Effector memory CD8-positive, alpha-beta T cell (primary cell): ENCODE measurements around the gene KLF6.

Experiments used
- ATAC-seq: fragments of 150-1000 bp; cut with Tn5 transposase; replicated peaks from 2 replicates; pipeline ENCODE4 v1.10.0; 2021; ENCODE audit warnings: mild to moderate bottlenecking, moderate library complexity
- DNase-seq, 3 experiments: peaks; one replicate each; pipeline ENCODE4 v3.0.0; 2021
- H3K27ac Mint-ChIP-seq, 2 donors: one replicate each; pipeline ENCODE4 v1.8.0; 2022; ENCODE audit warnings: mild to moderate bottlenecking in 2 of 2, mixed read lengths in 2 of 2, moderate library complexity in 2 of 2
- H3K27me3 Mint-ChIP-seq, 2 donors: one replicate each; pipeline ENCODE4 v1.8.0; 2022; ENCODE audit warnings: mixed read lengths in 2 of 2
- H3K36me3 Mint-ChIP-seq: one replicate; pipeline ENCODE4 v1.8.0; 2022; ENCODE audit warnings: mild to moderate bottlenecking, moderate library complexity, mixed read lengths; ENCODE audit not compliant: insufficient read depth
- H3K4me1 Mint-ChIP-seq, 2 donors: one replicate each; pipeline ENCODE4 v1.8.0; 2022; ENCODE audit warnings: low read depth in 2 of 2, mixed read lengths in 2 of 2
- H3K4me3 Mint-ChIP-seq, 2 donors: one replicate each; pipeline ENCODE4 v1.8.0; 2022; ENCODE audit warnings: mild to moderate bottlenecking in 2 of 2, mixed read lengths in 2 of 2, moderate library complexity in 2 of 2
- H3K9me3 Mint-ChIP-seq, 2 donors: one replicate each; pipeline ENCODE4 v1.8.0; 2022; ENCODE audit warnings: mixed read lengths in 2 of 2
- total RNA-seq, 9 experiments: gene quantifications; one replicate each; lab custom pipeline; 2026; lab: John Stamatoyannopoulos, UW

Gene KLF6
- total RNA-seq: 276 to 2,636 (median 664) reads per million in 9 experiments

DNA sequence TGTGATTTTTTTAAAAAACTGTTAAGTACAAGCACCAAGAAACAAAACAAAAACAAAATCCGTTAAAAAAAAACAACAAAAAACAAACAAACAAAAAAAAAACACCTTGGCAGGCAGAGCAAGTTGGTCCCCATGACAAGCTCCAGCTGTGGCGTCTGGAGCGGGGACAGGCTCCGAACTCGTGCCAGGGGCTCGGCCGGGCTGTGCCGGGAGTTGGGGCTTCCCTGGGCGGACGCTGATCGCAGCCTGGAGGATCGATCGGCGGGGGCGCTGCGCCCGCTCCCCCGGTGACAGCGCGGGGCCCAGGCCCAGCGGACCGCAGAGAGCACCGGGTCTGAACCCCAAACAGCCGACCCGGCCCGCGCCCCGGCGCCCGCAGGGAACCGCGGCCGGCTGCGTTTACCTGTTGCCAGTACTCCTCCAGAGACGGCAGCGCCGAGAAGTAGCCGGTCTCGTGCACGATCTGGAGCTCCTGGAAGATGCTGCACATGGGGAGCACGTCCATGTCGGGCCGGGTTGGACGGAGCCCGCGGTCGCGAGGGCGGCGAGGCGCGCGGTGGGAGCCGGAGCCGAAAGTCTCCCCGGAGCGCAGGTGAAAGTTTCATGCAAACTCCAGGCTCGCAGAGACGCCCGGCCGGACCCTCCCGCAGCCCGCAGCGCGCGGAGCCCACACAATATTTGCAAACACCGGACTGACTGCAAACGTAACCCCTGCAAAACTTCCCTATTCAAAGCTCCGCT, at the start of gene KLF6:
Gene KLF6, minus strand, starts transcription at position 700 of the 741 bp plus-strand sequence. Its CDS starts 195 bp downstream, at position 505.
- Mint-ChIP-seq H3K27me3 (peaks cover 0 to 9% of the 10 kb centered on the region in 2 donors), H3K4me3 (peak within 1 kb of the TSS; percentile 98 to 100), H3K9me3 (no peaks in the 10 kb centered on the region), H3K4me1 (peaks cover 54 to 55% of the 10 kb centered on the region in 2 donors), H3K27ac (peak within 1 kb of the TSS; percentile 100), H3K36me3 (peaks cover 86% of the 10 kb centered on the region)
- DNase-seq (no peak), ATAC-seq (no peak)

DNA sequence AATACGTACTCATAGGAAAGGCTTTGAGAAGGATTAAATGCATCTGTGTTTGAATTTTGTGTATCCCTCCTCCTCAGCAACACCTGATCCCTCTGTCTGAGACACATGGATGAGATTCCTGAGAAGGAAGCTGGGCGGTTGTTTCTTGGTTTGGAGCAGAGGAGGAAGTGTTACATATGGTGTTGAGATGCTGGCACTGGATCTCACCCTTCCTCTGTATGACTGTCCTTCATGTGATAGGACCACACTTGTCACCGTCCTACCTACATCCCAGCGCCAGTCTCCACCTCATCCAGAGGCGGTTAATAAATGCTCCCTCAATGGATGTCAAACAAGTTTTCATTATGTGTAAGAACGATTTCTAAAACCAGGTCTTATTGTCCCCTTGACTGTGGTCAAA, 49.4 kb upstream of the KLF6 start:
- DNase-seq (no peak), ATAC-seq (no peak)
- Mint-ChIP-seq H3K36me3 (no peaks in the 10 kb centered on the region), H3K4me3 (no peak overlapping the region), H3K27me3 (no peaks in the 10 kb centered on the region), H3K27ac (no peak overlapping the region), H3K4me1 (peaks cover 21 to 22% of the 10 kb centered on the region in 2 donors), H3K9me3 (no peaks in the 10 kb centered on the region)

DNA sequence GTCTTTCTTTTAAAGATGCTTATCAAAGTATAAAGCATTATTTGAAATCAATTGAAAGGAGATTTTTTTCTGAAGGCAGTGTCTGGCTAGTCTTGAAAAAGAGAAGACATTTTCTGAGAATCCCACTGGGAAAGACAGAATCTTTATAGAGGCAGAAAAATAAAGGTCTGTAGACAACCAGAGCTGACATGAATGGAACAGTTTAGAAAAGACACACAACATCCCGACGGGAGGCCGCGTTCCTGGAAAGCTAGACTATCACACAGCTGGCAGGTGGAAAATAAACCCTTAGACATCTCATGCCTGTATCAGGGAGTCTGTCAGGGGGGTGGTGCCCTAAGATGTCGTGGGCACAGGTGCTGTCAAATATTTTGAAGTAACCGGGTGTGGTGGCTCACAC, 48.0 kb upstream of the KLF6 start:
- Mint-ChIP-seq H3K4me1 (peaks cover 31 to 35% of the 10 kb centered on the region in 2 donors), H3K27me3 (no peaks in the 10 kb centered on the region), H3K4me3 (no peak overlapping the region), H3K27ac (no peak overlapping the region), H3K9me3 (no peaks in the 10 kb centered on the region), H3K36me3 (peaks cover 4% of the 10 kb centered on the region)
- ATAC-seq: no peak
- no peak for DNase-seq

DNA sequence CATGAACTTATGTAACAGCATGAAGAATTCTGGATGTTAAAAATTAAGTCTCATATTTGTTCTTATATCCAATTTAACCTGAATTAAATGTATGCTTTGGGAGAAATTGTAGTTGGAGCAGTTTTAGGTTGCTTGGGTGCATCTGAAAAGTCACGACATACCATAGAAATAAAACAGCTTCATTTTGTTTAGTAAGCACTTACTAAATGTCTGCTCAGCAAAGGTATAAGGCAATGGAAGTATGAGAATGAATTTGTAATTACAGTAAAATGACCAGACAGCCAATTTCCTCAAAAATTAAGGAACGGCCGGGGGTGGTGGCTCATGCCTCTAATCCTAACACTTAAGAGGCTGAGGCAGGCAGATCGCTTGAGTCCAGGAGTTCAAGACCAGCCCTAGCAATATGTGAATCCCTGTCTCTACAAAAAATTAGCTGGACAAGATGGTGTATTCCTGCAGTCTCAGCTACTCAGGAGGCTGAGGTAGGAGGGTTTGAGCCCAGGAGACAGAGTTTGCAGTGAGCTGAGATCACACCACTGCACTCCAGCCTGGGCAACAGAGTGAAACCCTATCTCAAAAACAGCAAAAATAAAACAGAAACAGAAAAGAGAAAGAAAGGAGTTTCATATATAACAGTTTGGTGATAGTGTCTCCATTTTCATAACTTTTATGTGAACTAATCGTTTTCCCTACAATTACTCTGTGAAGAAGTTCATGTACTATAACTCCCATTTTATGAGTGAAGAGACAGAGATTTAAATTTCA, 47.2 kb upstream of the KLF6 start:
- ATAC-seq (no peak), DNase-seq (no peak)
- Mint-ChIP-seq H3K36me3 (peaks cover 4% of the 10 kb centered on the region), H3K27me3 (no peaks in the 10 kb centered on the region), H3K9me3 (no peaks in the 10 kb centered on the region), H3K4me1 (peaks cover 30 to 38% of the 10 kb centered on the region in 2 donors), H3K4me3 (no peak overlapping the region), H3K27ac (peak overlapping the region in 1 of 2 donors; percentile 49)

DNA sequence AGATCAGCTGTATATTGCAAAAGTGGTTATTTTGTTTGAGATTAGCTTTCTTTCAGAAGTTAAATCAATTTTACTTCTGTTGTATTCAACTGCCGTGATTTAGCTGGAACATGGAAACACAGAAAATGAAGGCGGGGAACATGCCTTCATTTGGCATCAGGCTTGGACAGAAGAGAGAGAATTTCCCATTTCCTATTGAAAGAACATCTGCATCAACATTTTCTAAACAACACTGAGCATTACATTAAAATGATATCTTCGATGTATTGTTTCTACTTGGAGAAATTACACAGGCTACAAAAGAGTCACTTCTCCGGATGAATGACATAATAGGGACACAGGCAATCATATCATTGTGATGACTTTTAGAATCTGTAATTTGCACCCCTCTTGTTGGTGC, 46.6 kb upstream of the KLF6 start:
- DNase-seq (no peak), ATAC-seq (no peak)
- Mint-ChIP-seq H3K36me3 (peaks cover 4% of the 10 kb centered on the region), H3K27me3 (no peaks in the 10 kb centered on the region), H3K4me1 (peaks cover 30 to 36% of the 10 kb centered on the region in 2 donors), H3K9me3 (no peaks in the 10 kb centered on the region), H3K27ac (peak overlapping the region in 1 of 2 donors; percentile 49), H3K4me3 (no peak overlapping the region)

DNA sequence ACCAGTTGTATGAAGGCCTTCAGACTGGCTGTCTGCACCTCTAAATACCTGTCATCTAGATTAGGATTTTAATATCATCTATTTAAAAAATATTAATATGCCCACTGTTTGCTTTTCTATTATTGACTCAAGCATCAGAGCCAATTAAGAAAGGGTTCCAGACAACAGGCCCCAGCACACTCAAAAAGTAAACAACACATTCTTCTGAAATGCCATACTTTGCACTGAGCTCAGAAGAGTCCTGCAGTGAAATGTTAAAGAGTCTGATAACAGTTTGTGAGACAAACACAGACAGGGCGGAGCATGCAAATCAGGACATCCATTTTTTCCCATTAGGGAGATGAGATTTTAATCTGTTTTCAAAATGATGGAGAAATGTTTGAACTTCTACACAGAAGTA, 45.9 kb upstream of the KLF6 start:
- peaks cover 25 to 29% of the 10 kb centered on the region in 2 donors for H3K4me1 Mint-ChIP-seq

DNA sequence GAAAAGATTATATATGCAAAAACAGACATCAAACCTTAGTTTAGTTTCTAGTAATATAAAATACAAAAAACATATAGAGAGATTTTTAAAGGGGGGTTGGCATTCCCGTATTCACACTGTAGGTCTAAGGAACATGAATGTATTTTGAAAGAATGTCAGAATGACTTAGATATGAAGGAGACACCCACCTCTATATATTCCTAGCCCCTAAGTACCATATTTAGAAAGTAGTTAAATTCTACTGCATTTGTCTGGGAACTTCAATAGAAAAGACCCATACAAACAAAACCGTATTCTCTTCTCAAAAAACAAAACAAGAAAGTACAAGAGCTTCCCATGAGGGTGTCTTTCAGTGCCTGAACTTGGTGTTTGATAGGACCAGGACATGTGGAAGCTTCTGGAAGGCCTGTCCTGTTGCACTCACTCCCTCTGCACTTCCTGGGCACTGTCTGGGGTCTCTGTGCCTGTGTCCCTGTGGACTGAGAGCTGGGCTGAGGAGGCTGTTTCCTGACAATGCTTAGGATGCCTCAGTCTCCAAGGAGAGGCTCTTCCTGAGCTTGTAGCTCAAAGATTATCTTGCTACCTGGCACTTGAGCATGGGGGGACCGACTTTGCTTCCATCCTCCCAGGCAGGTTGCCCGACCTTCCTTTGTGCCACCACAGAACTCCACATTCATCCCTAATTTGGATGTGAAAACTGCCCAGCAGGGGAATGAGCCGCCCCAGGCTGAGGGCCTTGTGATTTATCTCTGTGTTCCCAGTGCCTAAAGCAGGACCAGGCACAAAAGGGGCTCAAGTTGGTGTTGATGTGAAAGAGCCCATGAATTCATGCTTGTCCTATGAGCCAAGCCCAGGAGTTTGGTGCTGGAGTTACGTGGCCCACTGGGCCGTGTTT, 44.4 kb upstream of the KLF6 start:
- H3K27ac Mint-ChIP-seq: peak overlapping the region; percentile 88 to 99
- no peaks in the 10 kb centered on the region for H3K9me3 Mint-ChIP-seq
- peak overlapping the region; percentile 75 to 76 for H3K4me3 Mint-ChIP-seq
- peaks cover 21 to 24% of the 10 kb centered on the region in 2 donors for H3K4me1 Mint-ChIP-seq
- ATAC-seq (peak; percentile 37), DNase-seq (no peak)
- peaks cover 4% of the 10 kb centered on the region for H3K36me3 Mint-ChIP-seq
- H3K27me3 Mint-ChIP-seq: no peaks in the 10 kb centered on the region

More for the DNA sequence above, 45.9 kb upstream of the KLF6 start:
- ATAC-seq: no peak
- no peaks in the 10 kb centered on the region for H3K27me3 Mint-ChIP-seq
- H3K27ac Mint-ChIP-seq: peak overlapping the region; percentile 88 to 99
- H3K36me3 Mint-ChIP-seq: peaks cover 4% of the 10 kb centered on the region
- H3K4me3 Mint-ChIP-seq: no peak overlapping the region
- no peaks in the 10 kb centered on the region for H3K9me3 Mint-ChIP-seq
- no peak for DNase-seq

DNA sequence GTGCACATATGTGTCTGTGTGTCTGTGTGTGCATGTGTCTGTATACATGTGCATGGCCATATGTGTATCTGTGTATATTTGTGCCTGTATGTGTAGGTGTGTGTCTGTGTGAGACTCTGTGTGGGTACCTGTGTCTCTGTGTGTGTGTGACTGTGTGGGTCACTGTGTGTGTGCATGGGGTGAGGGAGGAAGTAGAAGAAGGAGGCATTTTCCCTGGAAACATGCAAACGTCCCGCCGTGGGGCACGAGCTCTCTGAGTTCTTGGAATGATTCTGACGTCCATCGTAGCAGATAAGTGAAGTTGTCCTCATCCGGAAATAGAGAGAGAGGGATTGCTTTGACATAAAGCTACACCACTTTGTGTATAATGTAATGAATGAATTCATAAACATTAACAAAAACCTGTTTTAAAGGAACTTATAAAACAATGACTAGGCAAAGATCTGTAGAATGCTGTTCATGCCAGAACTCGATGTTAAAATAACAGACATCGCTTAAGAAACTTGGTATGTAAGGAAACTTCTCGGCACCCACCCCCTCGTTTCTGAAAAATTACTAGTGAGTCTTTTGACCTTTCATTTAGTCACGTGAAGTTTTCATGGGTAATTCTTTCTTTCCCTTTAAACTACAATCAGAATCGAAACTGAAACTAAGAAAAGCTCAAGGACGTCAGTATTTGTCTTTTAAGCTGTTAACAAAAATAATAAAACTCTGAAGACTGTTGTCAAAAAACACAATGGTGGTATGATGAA, 43.6 kb upstream of the KLF6 start:
- Mint-ChIP-seq H3K9me3 (no peaks in the 10 kb centered on the region), H3K4me1 (peaks cover 21 to 24% of the 10 kb centered on the region in 2 donors), H3K27ac (peak overlapping the region; percentile 88 to 99), H3K36me3 (peaks cover 4% of the 10 kb centered on the region), H3K27me3 (no peaks in the 10 kb centered on the region), H3K4me3 (peak overlapping the region; percentile 75 to 76)
- DNase-seq: no peak
- ATAC-seq: peak; percentile 75

DNA sequence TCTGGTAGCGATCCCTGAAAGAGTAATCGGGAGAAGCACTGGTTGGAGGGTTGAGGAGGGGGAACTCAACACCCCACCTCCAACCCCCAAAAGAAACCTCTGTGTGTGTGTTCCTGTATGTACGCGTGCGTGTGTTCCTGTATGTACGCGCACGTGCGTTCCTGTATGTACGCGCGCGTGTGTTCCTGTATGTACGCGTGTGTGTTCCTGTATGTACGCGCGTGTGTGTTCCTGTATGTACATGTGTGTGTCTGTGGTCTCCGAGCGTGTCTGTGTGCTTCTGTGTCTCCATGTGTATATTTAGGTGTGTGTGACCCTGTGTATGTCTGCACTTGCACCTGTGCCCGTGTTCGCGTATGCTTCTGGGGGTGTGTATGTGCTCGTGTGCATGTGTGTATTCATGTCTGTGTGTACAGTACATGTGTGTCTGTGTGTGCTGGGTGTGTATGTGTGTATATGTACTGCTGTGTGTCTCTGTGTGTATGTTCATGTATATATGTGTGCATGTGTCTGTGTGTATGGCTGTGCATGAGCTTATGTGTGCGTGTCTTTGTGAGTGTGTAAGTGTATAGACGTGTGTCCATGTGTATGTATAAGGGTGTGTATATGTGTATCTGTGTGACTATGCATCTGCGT, 42.9 kb upstream of the KLF6 start:
- H3K27ac Mint-ChIP-seq: peak overlapping the region; percentile 88 to 99
- H3K36me3 Mint-ChIP-seq: peaks cover 4% of the 10 kb centered on the region
- ATAC-seq: no peak
- no peaks in the 10 kb centered on the region for H3K9me3 Mint-ChIP-seq
- H3K4me3 Mint-ChIP-seq: peak overlapping the region; percentile 75 to 76
- no peaks in the 10 kb centered on the region for H3K27me3 Mint-ChIP-seq
- no peak for DNase-seq
- peaks cover 21 to 24% of the 10 kb centered on the region in 2 donors for H3K4me1 Mint-ChIP-seq

DNA sequence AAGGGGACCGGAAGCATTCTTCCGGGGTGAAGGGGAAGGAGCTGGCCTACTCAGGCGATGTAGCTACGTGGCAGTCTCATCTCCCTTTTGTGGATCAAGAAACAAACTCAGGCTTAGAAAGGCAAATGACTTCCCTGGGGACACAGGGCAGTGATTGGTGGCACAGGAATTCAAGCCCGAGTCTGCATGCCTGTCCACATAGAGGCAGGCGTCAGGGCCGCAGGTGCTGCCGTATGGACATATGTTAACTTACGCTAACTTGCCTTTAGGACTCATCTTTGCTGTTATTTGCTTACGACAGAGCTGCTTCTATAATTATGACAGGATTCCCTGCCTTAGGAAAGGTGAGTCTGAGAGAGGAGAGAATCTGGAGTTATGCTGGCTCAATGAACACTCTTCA, 42.3 kb upstream of the KLF6 start:
- peaks cover 21 to 24% of the 10 kb centered on the region in 2 donors for H3K4me1 Mint-ChIP-seq
- peak overlapping the region in 1 of 2 donors; percentile 76 for H3K4me3 Mint-ChIP-seq
- no peaks in the 10 kb centered on the region for H3K9me3 Mint-ChIP-seq
- no peak for ATAC-seq
- peaks cover 4% of the 10 kb centered on the region for H3K36me3 Mint-ChIP-seq
- no peak for DNase-seq
- peak overlapping the region in 1 of 2 donors; percentile 88 for H3K27ac Mint-ChIP-seq
- no peaks in the 10 kb centered on the region for H3K27me3 Mint-ChIP-seq

DNA sequence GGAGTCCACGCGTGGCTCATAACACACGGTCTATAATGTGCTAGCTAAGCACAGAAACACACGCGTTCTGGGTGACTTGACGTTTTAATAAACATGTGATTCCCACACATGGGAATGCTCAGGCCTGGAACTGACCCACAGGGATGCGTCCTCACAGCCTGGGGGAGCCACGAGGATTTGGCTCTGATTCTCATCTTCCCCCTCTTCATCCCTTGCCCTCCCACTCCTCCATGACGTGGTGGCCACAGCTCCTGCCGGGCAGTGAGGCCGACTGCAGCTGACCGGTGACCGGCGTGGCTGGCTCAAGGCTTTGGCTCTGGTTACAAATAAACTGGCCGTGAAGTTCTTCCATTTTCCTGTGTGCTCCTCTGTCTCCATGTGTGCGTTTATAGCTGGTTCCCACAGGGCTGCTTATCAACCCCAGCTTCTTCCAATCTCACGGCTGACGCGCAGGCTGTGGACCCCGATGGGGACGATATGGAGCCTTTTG, 40.9 kb upstream of the KLF6 start:
- peaks cover 4% of the 10 kb centered on the region for H3K36me3 Mint-ChIP-seq
- no peak for DNase-seq
- H3K4me1 Mint-ChIP-seq: peaks cover 24% of the 10 kb centered on the region in 2 donors
- no peaks in the 10 kb centered on the region for H3K9me3 Mint-ChIP-seq
- no peak for ATAC-seq
- no peaks in the 10 kb centered on the region for H3K27me3 Mint-ChIP-seq
- H3K4me3 Mint-ChIP-seq: no peak overlapping the region
- no peak overlapping the region for H3K27ac Mint-ChIP-seq

DNA sequence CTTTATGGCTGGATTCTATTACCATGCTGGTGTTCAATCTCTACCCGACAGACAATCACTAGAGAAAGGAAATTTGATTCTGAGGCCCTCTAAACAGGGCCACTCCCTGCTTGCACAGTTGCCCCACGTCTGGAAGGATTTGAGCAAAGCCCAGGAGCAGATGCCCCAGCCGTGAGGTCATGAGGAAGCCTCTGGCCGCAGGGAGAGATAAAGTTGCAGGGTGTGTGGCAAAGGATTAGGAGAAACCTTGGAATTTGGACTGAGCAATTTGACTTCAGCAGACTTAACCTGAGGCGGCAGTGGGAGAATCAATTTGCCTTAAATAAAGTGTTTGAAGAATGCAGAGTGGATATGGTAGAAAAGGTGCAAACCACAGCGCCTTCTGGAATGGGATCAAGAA, 40.2 kb upstream of the KLF6 start:
- H3K4me3 Mint-ChIP-seq: no peak overlapping the region
- no peak for ATAC-seq
- H3K27ac Mint-ChIP-seq: no peak overlapping the region
- peaks cover 21 to 24% of the 10 kb centered on the region in 2 donors for H3K4me1 Mint-ChIP-seq
- H3K36me3 Mint-ChIP-seq: peaks cover 4% of the 10 kb centered on the region
- H3K9me3 Mint-ChIP-seq: no peaks in the 10 kb centered on the region
- no peaks in the 10 kb centered on the region for H3K27me3 Mint-ChIP-seq
- DNase-seq: no peak
